GM18507 (cell line): ENCODE data around the gene PFKFB1.

Experiments used
- DNase-seq: peaks from one replicate; pipeline ENCODE4 v3.0.0; 2011; ENCODE audit warnings: low read depth; ENCODE audit not compliant: insufficient read length; ENCODE audit errors: extremely low spot score
- FAIRE-seq: peaks from 2 replicates; lab custom pipeline; 2011; peaks lifted over from hg19 to GRCh38; lab: Jason Lieb, UNC

The PFKFB1 gene

DNA sequence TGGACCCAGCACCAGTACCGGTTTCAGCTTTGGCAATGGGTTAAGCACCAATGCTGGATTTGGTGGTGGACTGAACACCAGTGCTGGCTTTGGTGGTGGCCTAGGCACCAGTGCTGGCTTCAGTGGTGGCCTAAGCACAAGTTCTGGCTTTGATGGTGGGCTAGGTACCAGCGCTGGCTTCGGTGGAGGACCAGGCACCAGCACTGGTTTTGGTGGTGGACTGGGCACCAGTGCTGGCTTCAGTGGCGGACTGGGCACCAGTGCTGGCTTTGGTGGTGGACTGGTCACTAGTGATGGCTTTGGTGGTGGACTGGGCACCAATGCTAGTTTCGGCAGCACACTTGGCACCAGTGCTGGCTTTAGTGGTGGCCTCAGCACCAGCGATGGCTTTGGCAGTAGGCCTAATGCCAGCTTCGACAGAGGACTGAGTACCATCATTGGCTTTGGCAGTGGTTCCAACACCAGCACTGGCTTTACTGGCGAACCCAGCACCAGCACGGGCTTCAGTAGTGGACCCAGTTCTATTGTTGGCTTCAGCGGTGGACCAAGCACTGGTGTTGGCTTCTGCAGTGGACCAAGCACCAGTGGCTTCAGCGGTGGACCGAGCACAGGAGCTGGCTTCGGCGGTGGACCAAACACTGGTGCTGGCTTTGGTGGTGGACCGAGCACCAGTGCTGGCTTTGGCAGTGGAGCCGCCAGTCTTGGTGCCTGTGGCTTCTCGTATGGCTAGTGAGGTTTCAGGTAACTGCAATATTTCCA lies 63.5 kb downstream of the PFKFB1 start:
- no peak for FAIRE-seq
- DNase-seq, result no peak

GRCh38 chrX:54928876-54929275 lies 65.1 kb downstream of the PFKFB1 start:
- FAIRE-seq (no peak), DNase-seq (no peak)

DNA sequence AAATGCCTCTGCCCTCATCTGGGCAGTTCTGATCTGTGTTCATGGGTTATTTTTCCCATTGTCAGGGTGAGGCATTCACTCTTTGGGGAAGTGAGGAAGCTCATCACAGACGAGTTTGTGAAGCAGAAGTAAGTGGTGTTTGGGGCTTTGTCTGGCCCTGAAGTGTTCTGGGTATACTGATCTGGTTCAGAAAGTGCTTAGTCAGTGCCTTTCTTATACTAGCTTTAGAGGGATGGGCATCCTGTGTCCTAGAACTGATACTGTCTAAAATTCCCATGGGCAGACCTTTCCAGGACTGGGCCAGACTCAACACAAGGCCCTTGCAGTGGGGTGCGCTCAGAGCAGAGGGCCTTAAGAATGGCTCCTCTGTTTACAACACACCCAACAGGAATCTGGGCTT lies 67.0 kb downstream of the PFKFB1 start:
- no peak for FAIRE-seq
- DNase-seq, result no peak

GRCh38 chrX:54923376-54923775 lies 70.6 kb downstream of the PFKFB1 start:
- no peak for FAIRE-seq

DNA sequence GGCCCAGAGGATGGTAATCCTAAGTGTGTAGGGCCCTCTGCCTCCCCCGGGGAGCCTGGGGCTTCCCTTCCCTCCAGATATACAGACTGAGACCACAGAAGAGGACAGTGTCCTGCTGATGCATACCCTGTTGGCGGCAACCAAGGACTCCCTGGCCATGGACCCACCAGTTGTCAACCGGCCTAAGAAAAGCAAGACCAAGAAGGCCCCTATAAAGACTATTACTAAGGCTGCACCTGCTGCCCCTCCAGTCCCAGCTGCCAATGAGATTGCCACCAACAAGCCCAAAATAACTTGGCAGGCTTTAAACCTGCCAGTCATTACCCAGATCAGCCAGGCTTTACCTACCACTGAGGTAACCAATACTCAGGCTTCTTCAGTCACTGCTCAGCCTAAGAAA lies 71.4 kb downstream of the PFKFB1 start:
- FAIRE-seq, result no peak
- no peak for DNase-seq

More at GRCh38 chrX:54923376-54923775, 70.6 kb downstream of the PFKFB1 start:
- DNase-seq, result no peak

GRCh38 chrX:54921427-54922021 lies 72.5 kb downstream of the PFKFB1 start:
- DNase-seq, result peak; percentile 17
- peak; percentile 76 for FAIRE-seq

- no peak for FAIRE-seq
Measured at GRCh38 chrX:54920610-54921426, 73.2 kb downstream of the PFKFB1 start, which contains the start of gene TRO. TSS of gene TRO (plus strand) at chrX:54920824. CDS start at chrX:54922247, 1,423 bp downstream.

GRCh38 chrX:54909941-54910340 lies 84.0 kb downstream of the PFKFB1 start:
- FAIRE-seq (no peak), DNase-seq (no peak)

More at GRCh38 chrX:54920610-54921426, 73.2 kb downstream of the PFKFB1 start, which contains the start of gene TRO:
- DNase-seq, result no peak

DNA sequence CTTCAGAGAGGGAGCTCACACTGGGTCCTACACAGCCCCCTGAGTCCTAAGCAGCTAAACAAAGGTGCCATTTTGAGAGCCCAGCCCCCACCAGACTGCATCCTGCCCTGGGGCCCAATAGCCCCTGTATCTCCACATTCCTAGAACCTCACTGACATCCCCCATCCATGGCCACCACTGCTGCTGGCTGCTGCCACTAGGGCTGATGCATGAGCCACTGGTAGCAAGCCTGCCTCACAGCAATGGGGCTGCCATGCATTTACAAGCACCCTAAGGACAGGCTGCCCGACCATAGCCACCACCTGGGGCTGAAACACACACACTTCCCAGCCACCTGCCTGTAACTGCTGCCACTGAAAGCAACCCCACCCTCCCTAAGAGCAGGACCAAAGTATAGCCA lies 99.8 kb downstream of the PFKFB1 start:
- FAIRE-seq (no peak), DNase-seq (no peak)

DNA sequence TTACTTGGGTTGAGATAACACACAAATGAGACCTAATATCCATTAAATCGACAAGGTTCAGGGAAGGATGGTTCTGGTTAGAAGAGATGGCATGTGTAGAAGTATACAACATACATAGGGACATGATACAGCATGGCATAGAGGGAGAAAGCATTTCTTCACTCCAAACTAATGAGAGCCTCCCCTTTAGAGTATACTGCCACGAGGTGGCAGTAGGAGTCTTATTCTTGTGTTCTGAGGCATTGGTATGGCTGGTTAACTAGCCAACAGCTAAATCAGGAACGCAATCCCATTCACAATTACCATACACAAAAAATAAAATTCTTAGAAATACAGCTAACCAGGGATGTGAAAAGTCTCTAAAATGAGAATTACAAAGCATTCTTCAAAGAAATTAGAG lies 102.4 kb downstream of the PFKFB1 start:
- FAIRE-seq (peak; percentile 56), DNase-seq (no peak)

DNA sequence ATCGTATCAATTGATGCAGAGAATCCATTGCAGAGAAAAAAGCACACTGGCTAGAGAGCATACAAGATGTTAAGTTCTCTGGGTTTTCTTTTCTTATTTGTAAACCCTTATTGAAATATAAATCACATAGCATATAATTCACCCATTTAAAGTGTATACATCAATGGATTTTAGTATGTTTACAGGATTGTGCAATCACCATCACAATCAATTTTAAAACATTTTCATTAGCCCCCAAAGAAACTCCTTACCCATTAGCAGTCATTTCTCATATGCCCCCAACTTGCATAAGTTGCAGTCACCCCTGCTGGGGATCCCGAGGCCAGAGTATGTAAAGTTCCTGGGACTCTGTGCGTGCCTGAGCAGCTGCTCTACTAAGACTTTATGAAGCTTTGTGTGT lies 108.2 kb downstream of the PFKFB1 start:
- FAIRE-seq, result no peak

More for the DNA sequence above, 108.2 kb downstream of the PFKFB1 start:
- DNase-seq, result no peak
